ENCODE measurements around the gene KRT72. TPM values are rescaled to one million over a fixed set of nuclear protein-coding genes. Genes with fewer than 3 reads are reported as not detected.

Gene KRT72
- total RNA-seq, 2 donors from 2014 or later, result 0.25 TPM; not detected in 1

- intact Hi-C loops (cut with DNase I), result no loop called here
- Histone ChIP-seq H3K27ac (no peak overlapping the region), H3K36me3 (no peaks in the 10 kb centered on the region), H3K9me3 (no peaks in the 10 kb centered on the region), H3K4me1 (no peaks in the 10 kb centered on the region), H3K27me3 (no peaks in the 10 kb centered on the region), H3K4me3 (no peak overlapping the region), H3K9ac (ENCODE audit: low read depth in 2 of 2, low read length in 2 of 2) (no peak overlapping the region)
- no peak for TF ChIP-seq CTCF (IDR thresholded peaks at IDR 0.05)
- no peak for DNase-seq
Observed at GRCh38 chr12:52622349-52622748, 21.1 kb upstream of the KRT72 start.

- H3K27me3 ChIP-seq, result no peaks in the 10 kb centered on the region
- DNase-seq, result peak; percentile 8
Observed at GRCh38 chr12:52618866-52619265, 17.6 kb upstream of the KRT72 start.

GRCh38 chr12:52618216-52618615, 17.0 kb upstream of the KRT72 start, which contains the start of gene KRT73:
KRT73 (minus strand) TSS chr12:52618559; CDS start chr12:52618524, 35 bp downstream.
- Histone ChIP-seq H3K9ac (ENCODE audit: low read depth in 2 of 2, low read length in 2 of 2) (no peak within 1 kb of the TSS), H3K4me1 (no peaks in the 10 kb centered on the region), H3K4me3 (no peak within 1 kb of the TSS), H3K27me3 (no peaks in the 10 kb centered on the region), H3K27ac (no peak within 1 kb of the TSS), H3K9me3 (no peaks in the 10 kb centered on the region), H3K36me3 (no peaks in the 10 kb centered on the region)
- peak; percentile 10 for DNase-seq
- no peak for TF ChIP-seq CTCF (IDR thresholded peaks at IDR 0.05)
- intact Hi-C loops (cut with DNase I), result no loop called here

More at GRCh38 chr12:52618866-52619265, 17.6 kb upstream of the KRT72 start:
- Histone ChIP-seq H3K36me3 (no peaks in the 10 kb centered on the region), H3K9ac (ENCODE audit: low read depth in 2 of 2, low read length in 2 of 2) (no peak overlapping the region), H3K9me3 (no peaks in the 10 kb centered on the region), H3K4me3 (no peak overlapping the region), H3K27ac (no peak overlapping the region), H3K4me1 (no peaks in the 10 kb centered on the region)
- intact Hi-C loops (cut with DNase I), result no loop called here
- TF ChIP-seq CTCF (IDR thresholded peaks at IDR 0.05), result no peak

- Histone ChIP-seq H3K4me3 (no peak overlapping the region), H3K4me1 (no peaks in the 10 kb centered on the region), H3K9me3 (no peaks in the 10 kb centered on the region), H3K36me3 (no peaks in the 10 kb centered on the region), H3K27ac (no peak overlapping the region), H3K27me3 (no peaks in the 10 kb centered on the region), H3K9ac (ENCODE audit: low read depth in 2 of 2, low read length in 2 of 2) (no peak overlapping the region)
- TF ChIP-seq CTCF (IDR thresholded peaks at IDR 0.05), result no peak
- DNase-seq, result no peak
- intact Hi-C loops (cut with DNase I), result no loop called here
Observed at GRCh38 chr12:52617403-52617785, 16.1 kb upstream of the KRT72 start.

GRCh38 chr12:52616680-52617402, 15.6 kb upstream of the KRT72 start:
- H3K9me3 ChIP-seq, result no peaks in the 10 kb centered on the region
- H3K4me1 ChIP-seq, result no peaks in the 10 kb centered on the region
- no peak for DNase-seq
- no peaks in the 10 kb centered on the region for H3K36me3 ChIP-seq
- no peaks in the 10 kb centered on the region for H3K27me3 ChIP-seq
- H3K9ac ChIP-seq (ENCODE audit: low read depth in 2 of 2, low read length in 2 of 2), result no peak overlapping the region
- H3K4me3 ChIP-seq, result no peak overlapping the region
- no peak overlapping the region for H3K27ac ChIP-seq
- intact Hi-C loops (cut with DNase I), result no loop called here
- no peak for TF ChIP-seq CTCF (IDR thresholded peaks at IDR 0.05)
